GM21528 (cell line): ENCODE results near the gene PKP1.

Source experiments
- ATAC-seq: cut with Tn5 transposase; IDR thresholded peaks from one replicate; pipeline ENCODE4 v1.9.1; 2021; ENCODE audit warnings: mild to moderate bottlenecking, moderate library complexity; ENCODE audit not compliant: unreplicated experiment, low FRiP score

Gene PKP1

DNA sequence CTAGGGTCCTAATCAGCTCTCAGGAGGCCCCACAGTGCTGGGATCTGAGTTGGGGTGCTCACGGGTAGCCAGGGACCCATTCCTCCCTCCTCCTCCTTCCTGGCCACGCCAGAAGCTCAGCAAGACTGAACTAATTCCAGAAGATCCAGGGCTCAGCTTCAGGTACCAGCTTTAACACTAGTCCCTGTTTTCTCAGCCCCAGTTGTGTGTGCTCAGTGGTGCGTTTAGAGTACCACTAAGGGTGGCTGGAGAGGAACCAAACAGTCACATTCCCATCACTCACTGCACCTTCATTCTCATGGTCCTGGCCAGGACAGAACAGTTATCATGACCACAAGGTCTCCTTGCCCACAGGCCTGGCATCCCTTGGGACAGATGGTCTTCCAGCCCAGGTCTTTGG lies 20.8 kb downstream of the PKP1 start:
- ATAC-seq: no peak

DNA sequence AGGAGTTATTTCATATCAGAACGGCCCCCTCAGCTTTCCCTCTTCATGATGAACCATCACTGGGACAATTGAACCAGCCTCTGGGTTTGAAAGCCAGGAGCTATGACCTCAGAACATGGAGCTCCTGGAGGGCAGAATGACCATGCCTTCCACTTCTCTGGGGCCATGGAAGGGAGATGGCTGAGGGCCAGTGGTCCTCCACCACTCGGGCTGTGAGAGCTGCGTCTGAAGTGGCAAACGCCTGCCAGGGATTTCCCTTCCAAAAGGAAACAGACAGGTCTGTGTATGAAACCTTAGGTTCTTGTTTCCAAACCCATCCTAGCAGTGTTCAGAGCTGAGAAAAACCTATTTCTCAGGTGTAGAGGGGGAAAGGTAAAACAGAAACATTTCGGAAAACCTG lies 22.5 kb downstream of the PKP1 start:
- no peak for ATAC-seq

DNA sequence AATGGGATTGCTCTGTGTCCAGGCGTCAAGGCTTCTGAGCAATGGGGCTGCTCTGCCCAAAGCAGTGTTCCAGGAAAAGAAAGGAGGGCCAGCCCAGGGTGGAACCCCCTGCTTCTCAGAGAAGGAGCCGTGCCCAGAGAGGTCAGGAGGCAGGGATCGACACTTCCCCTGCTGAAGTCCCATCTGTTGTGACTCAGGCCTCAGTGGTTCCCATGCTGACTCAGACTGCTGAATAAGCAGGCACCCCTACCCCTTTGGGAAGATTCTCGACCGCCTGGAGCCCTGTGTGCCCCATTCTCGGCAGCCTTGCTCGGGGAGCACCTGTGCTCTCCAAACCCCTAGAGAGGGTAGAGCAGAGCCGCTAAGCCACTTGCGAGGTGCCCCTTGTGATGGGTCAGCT lies 23.9 kb downstream of the PKP1 start:
- ATAC-seq: no peak

- ATAC-seq: no peak
Observed at GRCh38 chr1:201307760-201308499, 24.6 kb downstream of the PKP1 start.

DNA sequence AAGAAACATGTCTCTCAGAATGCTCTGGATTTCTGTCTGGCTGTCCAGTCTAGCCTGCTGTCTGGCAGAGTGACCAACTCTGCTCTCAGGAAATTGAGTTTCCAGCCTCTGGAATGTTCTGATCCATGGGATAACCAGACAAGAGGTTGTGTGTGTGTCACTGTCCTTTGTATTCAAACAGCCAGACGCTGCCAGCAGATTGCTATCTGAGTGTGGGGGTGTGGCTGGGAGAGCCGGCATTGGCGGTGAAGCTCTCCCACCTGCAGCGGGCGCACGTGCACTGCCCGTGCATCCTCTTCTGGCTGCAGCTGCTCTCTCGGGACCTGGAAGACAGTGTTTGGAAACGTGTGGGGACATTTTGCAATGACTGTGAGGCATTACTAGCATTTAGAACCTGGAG lies 26.1 kb downstream of the PKP1 start:
- no peak for ATAC-seq

DNA sequence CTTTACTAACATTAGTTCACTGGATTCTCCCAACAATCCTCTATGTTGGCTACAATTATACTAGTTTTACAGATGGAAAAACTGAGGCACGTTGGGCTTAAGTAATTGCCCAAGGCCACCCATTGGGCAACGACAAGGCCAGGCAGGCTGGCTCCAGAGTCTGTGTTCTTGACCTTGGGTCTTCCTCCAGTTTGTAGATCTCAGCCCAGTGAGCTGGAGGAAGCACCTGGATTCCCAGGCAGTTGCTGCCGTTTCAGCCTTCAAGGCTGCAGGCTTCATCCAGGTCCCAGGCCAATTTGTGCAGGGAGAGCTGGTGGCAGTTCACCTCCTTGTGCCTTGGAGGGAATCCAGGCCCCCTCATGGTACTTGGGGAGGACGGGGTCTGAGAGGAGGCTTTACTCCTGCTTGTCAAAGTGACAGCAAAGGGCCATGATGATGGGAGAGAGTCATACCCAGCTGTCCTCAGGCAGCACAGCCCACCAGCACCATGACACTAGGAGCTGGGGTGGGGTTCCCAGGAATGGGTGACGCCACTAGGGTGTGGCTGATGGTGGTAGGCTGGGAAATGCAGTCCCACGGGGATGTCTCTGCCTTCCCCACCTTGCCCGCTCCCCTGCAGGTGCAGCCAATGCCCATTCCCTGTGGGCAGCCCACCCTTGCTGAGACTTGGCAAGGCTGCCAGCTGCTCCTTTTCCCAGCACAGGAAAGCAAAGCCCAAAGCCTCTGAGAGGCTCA lies 27.1 kb downstream of the PKP1 start:
- no peak for ATAC-seq

DNA sequence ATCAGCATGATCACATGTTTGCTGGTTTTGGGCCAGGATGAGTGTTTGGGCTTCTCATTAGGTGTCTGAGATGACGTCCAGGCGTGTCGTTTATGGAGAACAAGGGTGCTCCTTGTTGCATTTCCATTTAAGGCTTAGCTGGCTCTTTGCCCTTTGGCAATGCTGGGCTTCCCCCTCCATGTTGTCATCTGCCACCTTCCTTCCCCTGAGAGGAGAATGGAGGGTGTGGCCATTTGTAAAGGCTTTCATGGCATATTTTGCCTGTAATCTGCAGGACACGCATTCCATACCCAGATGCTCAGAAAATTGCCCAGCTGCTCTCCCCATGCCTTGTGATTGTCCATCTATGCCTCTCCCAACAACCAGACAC lies 27.7 kb downstream of the PKP1 start:
- ATAC-seq: no peak

DNA sequence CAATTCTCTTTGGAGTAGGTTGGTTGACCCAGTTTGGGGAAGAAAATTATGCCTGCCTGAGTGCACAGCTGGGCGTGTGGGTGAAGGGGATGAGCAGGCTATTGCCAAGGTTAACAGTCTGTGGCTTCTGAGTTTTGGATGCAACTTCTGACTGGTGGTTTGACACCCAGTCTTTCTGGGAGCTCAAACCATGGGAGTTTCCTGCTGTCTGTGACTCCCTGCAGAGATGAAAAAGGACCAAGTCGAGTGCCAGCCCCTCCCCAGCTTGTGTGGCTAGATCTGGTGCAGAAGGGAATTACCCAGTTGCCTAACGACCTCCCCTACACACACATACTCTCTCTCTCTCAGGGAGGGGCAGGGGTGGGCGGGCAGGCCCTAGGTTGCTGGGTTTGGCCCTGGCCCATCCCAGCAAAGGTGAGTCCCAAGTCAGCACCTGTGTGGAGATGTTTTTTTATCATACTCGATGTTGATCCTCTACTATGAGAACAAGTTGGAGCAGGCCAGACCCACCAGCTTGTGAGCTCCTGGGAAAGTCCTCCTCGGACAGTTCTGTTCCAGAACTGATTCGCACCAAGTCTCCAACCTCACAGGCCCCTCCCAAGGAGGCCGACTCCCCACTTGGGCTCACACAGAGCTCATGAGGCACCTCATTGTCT lies 28.2 kb downstream of the PKP1 start:
- no peak for ATAC-seq

DNA sequence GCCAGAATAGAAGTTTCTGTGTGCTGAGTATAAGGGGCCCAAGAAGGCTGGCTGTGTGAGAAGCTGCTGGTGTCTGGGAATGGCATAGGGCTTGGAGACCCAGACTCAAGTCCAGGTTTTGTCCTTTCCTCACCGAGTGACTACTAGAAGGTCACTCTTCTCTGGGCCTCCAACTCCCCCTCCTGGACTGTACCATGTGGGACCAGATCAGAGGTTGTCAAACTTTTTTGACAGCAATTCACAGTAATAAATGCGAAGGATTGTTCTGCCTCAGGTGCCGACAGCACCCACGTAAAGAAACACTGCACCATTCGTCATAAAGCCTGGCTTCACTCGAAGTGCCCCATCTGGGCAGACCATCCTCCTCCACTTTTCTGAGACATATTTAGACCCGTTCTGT lies 29.0 kb downstream of the PKP1 start:
- no peak for ATAC-seq

DNA sequence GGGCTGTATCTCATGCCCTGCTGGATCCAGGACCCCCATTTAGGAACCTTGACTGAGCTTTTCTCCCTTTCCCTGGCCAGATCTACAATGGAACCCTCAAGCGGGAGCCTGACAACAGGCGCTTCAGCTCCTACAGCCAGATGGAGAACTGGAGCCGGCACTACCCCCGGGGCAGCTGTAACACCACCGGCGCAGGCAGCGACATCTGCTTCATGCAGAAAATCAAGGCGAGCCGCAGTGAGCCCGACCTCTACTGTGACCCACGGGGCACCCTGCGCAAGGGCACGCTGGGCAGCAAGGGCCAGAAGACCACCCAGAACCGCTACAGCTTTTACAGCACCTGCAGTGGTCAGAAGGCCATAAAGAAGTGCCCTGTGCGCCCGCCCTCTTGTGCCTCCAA lies 29.8 kb downstream of the PKP1 start:
- no peak for ATAC-seq

- ATAC-seq: no peak
Observed at GRCh38 chr1:201316556-201316955, 33.2 kb downstream of the PKP1 start.

GRCh38 chr1:201317551-201317950 lies 34.2 kb downstream of the PKP1 start:
- no peak for ATAC-seq

DNA sequence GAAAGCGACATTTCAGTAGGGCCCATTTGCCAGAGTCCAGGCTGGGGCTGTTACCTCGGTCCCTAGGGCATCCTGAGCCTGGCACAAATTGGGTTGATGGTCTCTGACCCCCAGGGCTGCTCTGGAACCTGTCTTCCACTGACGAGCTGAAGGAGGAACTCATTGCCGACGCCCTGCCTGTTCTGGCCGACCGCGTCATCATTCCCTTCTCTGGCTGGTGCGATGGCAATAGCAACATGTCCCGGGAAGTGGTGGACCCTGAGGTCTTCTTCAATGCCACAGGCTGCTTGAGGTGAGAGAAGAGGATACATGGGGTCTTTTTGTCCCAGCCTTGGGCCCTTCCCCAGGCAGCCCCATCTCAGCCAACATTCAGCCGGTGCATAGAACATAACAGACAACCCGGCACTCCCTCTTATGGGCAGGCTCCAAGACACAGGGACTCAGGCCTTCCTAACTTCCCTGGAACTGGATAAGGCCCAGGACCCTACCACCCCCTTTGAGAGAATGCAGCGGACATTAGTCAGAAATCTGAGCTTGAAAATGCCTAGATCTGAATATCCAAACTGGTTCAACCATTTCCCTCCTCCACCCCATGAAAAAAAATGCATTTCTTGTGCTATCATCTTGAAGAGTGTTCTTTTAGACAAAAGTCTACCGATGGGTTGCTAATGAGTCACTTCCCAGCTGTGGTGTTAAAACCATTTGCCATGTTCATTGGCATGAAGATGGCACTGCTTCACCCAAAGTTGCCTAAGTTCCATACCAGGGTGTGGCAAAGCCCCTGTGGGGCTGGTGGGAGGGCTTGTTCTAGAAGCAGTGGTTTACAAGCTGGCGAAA lies 35.4 kb downstream of the PKP1 start:
- no peak for ATAC-seq

GRCh38 chr1:201319631-201320030 lies 36.3 kb downstream of the PKP1 start:
- ATAC-seq: no peak

DNA sequence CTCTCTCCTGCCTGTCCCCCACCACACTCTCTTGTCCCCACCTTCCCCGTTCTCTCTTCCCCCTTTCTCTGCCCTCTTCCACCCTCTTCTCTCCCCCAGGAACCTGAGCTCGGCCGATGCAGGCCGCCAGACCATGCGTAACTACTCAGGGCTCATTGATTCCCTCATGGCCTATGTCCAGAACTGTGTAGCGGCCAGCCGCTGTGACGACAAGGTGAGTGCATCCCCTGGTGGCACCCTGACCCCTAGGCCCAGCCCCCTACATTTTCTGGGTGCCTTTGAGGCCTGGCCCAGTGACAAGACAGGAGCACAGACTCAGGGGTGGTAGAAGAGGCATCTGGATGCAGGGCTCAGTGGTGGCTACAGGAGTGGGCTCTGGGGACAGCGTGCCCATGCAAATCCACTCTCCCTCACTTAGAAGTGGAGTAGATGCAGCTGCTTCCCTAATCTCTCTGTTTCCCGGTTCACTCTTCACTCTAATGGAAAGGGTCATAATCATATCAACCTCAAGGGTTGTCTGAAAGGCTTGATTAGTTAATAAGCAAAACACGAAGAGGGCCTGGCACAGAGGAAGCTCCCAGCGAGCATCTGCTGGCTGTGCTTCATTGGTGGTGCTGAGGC lies 37.0 kb downstream of the PKP1 start:
- ATAC-seq: no peak

DNA sequence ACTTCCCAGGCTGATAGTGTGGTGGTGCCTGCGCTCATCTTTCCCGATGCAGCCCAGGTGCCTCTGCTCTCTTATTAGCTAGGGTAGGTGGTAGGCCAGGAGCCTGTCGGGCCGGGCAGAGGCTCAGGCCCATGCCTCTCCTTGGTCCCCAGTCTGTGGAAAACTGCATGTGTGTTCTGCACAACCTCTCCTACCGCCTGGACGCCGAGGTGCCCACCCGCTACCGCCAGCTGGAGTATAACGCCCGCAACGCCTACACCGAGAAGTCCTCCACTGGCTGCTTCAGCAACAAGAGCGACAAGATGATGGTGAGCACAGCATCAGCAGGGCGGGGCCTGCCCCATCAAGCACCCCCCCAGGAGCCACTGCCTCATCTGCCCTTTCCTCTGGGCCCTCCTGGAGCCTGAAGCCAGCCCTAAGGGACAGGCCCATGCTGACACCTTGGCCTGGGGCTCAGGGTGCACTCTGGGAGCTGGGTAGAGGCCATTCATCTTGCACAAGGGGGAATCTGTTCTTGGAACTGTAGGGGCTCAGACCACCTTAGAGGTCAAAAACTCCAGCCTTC lies 38.6 kb downstream of the PKP1 start:
- ATAC-seq: no peak

DNA sequence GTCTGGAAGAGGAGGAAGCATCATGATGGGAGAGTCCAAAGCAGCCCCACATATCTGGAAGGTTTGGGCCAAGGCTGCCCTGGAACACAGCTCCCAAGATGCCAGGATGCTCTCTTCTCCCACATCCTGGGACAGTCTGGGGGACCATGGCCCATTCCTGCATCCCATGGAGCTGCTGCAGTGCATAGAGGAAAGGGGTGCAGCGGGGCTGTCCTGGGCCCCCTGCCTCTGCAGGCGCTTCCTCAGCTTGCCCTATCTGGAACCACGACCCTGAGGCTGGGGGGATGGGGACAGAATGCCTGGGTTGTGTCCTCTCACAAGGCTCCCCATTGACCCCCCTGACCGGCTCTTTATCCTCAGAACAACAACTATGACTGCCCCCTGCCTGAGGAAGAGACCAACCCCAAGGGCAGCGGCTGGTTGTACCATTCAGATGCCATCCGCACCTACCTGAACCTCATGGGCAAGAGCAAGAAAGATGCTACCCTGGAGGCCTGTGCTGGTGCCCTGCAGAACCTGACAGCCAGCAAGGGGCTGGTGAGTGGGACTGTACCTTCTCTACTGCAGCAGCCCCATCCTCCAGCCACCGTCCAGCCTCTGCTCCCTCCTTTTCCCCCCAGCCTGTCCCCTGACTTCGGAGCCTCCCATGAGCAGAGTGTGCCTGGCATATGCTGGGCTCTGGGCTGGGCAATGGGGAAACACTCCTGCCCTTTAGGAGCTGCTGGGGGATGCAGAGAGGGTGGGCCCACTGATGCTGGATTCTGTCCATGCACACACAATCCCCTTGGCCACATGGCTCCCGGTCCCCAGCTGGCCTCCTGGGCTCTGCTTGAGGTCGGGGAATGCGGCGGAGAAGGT lies 39.6 kb downstream of the PKP1 start:
- no peak for ATAC-seq

DNA sequence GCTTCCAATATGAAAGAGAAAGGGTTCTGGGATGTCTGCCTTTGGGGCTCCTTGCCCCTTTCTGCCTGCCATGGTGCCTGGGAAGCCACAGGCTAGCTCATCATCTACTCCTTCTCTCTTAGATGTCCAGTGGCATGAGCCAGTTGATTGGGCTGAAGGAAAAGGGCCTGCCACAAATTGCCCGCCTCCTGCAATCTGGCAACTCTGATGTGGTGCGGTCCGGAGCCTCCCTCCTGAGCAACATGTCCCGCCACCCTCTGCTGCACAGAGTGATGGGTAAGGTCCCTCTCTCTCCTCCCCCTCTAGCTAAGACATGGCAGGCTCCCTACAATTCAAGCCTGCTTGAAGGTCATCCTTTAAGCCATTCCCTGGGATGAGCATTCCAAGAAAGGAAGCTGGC lies 41.0 kb downstream of the PKP1 start:
- no peak for ATAC-seq
